PC-9 (cell line): ENCODE measurements around the gene KANK2. TPM values are rescaled to one million over a fixed set of nuclear protein-coding genes. Genes with fewer than 3 reads are reported as not detected.

Experiments used
- BruUV-seq: library from RNA; stranded (reverse); fragments of 400-500 nt; replicated peaks from 2 replicates; lab custom pipeline; 2021; lab: Mats Ljungman, UMichigan
- CTCF ChIA-PET: fragments of 300-600 bp; sonication (Branson Sonifier 250); formaldehyde crosslinking; loops from one replicate; lab custom pipeline; 2022; ENCODE audit warnings: antibody characterized with exemption; lab: Charles Lee
- POLR2A ChIA-PET: fragments of 300-600 bp; sonication (Branson Sonifier 250); formaldehyde crosslinking; loops from one replicate; lab custom pipeline; 2022; ENCODE audit warnings: antibody characterized with exemption; ENCODE audit not compliant: unreplicated experiment; lab: Charles Lee
- DNase-seq, 2 experiments: peaks; one replicate each; pipeline versions ENCODE4 v3.0.0 to v3.0.0-alpha.2; 2015 to 2022; ENCODE audit warnings: mixed read lengths in 1 of 2
- H2AFZ ChIP-seq: fragments of 200-600 bp; sonication (generic); 2 replicates; pipeline ENCODE4 v1.8.1; 2017; ENCODE audit warnings: antibody characterized with exemption
- H3F3A ChIP-seq: fragments of 200-600 bp; sonication (generic); 2 replicates; pipeline ENCODE4 v1.8.1; 2017; ENCODE audit warnings: antibody characterized with exemption, mild to moderate bottlenecking, low read depth; ENCODE audit not compliant: insufficient read depth
- H3K27ac ChIP-seq: fragments of 200-600 bp; sonication (generic); 2 replicates; pipeline ENCODE4 v1.6.1; 2016; ENCODE audit warnings: mixed run types
- H3K27me3 ChIP-seq: fragments of 200-600 bp; sonication (generic); 2 replicates; pipeline ENCODE4 v1.6.1; 2016; ENCODE audit warnings: low read depth, mixed run types; ENCODE audit not compliant: insufficient read depth
- H3K36me3 ChIP-seq: fragments of 200-600 bp; sonication (generic); 2 replicates; pipeline ENCODE4 v1.6.1; 2016; ENCODE audit warnings: low read depth, mixed run types
- H3K4me1 ChIP-seq: fragments of 200-600 bp; sonication (generic); replicated peaks from 2 replicates; pipeline ENCODE4 v1.6.1; 2016; ENCODE audit warnings: mixed run types; ENCODE audit not compliant: insufficient read depth
- H3K4me2 ChIP-seq: fragments of 200-600 bp; sonication (generic); 2 replicates; pipeline ENCODE4 v1.6.1; 2017; ENCODE audit warnings: mixed run types
- H3K4me3 ChIP-seq: fragments of 200-600 bp; sonication (generic); 2 replicates; pipeline ENCODE4 v1.6.1; 2016; ENCODE audit warnings: mixed run types
- H3K79me2 ChIP-seq: fragments of 200-600 bp; sonication (generic); 2 replicates; pipeline ENCODE4 v1.6.1; 2017; ENCODE audit warnings: low read depth, mixed run types
- H3K9me2 ChIP-seq: fragments of 200-600 bp; sonication (generic); 2 replicates; pipeline ENCODE4 v1.8.1; 2017; ENCODE audit warnings: mild to moderate bottlenecking; ENCODE audit not compliant: insufficient read depth
- H3K9me3 ChIP-seq: fragments of 200-600 bp; sonication (generic); 2 replicates; pipeline ENCODE4 v1.8.1; 2016; ENCODE audit warnings: low read depth; ENCODE audit not compliant: insufficient read depth
- H4K20me1 ChIP-seq: fragments of 200-600 bp; sonication (generic); 2 replicates; pipeline ENCODE4 v1.8.1; 2017; ENCODE audit not compliant: insufficient read depth
- EZH2 ChIP-seq: fragments of 200-600 bp; sonication (generic); IDR thresholded peaks from 2 replicates; pipeline ENCODE4 v1.8.0; 2017; ENCODE audit warnings: antibody characterized with exemption, low read depth
- intact Hi-C: fragments of 100-400 bp; cut with micrococcal nuclease; formaldehyde crosslinking; loops from one replicate; pipeline ENCODE4 v1.10.0; 2022; ENCODE audit not compliant: unreplicated experiment
- total RNA-seq: library from RNA; stranded (reverse); gene quantifications from 2 replicates; pipeline ENCODE4 v1.2.3, GENCODE V29; 2021
- TF ChIP-seq, protein P1 (sequence below): fragments of 200-600 bp; sonication (generic); conservative IDR thresholded peaks from 2 replicates; pipeline ENCODE4 v1.6.1; 2017; ENCODE audit warnings: mixed run types, antibody characterized with exemption, mild to moderate bottlenecking, moderate library complexity

The KANK2 gene
- total RNA-seq, 1 experiment from 2014 or later = 32.9 TPM

DNA sequence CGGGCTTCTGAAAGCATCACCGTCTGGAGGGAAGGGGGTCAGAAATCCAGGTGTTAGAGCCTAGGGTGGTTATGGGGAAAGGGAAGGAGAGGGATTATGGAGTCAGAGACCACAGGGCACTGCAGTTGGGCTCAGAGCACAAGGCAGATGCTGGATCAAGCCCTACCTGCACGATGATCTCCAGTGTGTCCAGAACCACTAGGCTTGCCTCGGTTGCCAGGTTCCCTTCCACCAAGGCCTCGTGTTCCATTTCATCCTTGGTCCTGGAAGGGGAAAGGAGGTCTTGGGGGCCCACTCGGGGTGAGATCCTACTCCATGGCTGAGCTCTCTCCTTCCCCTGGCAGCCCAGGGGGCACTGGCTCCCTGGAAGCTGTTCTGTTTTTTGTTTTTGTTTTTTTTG, 17.0 kb upstream of the KANK2 start:
- BruUV-seq = no TSS peak
- POLR2A ChIA-PET = no interaction called here
- H3K27me3 ChIP-seq = no peaks in the 10 kb centered on the region

DNA sequence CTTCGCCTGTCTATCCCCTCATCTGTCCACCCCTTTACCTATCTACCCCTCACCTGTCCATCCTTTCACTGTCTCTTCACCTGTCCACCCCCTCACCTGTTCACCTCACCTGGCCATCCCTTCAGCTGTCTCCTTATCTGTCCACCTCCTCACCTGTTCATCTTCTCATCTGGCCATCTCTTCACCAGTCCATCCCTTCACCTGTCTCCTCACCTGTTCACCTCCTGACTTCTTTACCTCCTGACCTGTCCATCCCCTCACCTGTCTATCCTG, 13.2 kb upstream of the KANK2 start:
- Histone ChIP-seq H3F3A (peaks cover 15% of the 10 kb centered on the region; the same call in 1 of the 2 replicates), H3K9me3 (no peaks in the 10 kb centered on the region), H3K79me2 (no peaks in the 10 kb centered on the region), H4K20me1 (no peaks in the 10 kb centered on the region), H3K9me2 (no peaks in the 10 kb centered on the region), H3K4me1 (no peaks in the 10 kb centered on the region), H3K27ac (no peak overlapping the region), H2AFZ (no peak overlapping the region), H3K4me3 (no peak overlapping the region), H3K36me3 (0 out of 2 replicates have a peak, but pooled peaks cover 4% of the 10 kb centered on the region), H3K4me2 (no peak overlapping the region), H3K27me3 (no peaks in the 10 kb centered on the region)
- CTCF ChIA-PET = no interaction called here
- no peak for TF ChIP-seq EZH2
- TF ChIP-seq, protein P1, sequence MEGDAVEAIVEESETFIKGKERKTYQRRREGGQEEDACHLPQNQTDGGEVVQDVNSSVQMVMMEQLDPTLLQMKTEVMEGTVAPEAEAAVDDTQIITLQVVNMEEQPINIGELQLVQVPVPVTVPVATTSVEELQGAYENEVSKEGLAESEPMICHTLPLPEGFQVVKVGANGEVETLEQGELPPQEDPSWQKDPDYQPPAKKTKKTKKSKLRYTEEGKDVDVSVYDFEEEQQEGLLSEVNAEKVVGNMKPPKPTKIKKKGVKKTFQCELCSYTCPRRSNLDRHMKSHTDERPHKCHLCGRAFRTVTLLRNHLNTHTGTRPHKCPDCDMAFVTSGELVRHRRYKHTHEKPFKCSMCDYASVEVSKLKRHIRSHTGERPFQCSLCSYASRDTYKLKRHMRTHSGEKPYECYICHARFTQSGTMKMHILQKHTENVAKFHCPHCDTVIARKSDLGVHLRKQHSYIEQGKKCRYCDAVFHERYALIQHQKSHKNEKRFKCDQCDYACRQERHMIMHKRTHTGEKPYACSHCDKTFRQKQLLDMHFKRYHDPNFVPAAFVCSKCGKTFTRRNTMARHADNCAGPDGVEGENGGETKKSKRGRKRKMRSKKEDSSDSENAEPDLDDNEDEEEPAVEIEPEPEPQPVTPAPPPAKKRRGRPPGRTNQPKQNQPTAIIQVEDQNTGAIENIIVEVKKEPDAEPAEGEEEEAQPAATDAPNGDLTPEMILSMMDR = no peak
- no TSS peak for BruUV-seq
- intact Hi-C loops = no loop called here
- DNase-seq = no peak
- POLR2A ChIA-PET = no interaction called here

More for the DNA sequence above, 17.0 kb upstream of the KANK2 start:
- no peak overlapping the region for H3K4me3 ChIP-seq
- TF ChIP-seq, protein P1 = no peak
- no peak for TF ChIP-seq EZH2
- no peak overlapping the region for H3K4me2 ChIP-seq
- H3K79me2 ChIP-seq = no peaks in the 10 kb centered on the region
- H3F3A ChIP-seq = no peaks in the 10 kb centered on the region
- no peaks in the 10 kb centered on the region for H4K20me1 ChIP-seq
- no peaks in the 10 kb centered on the region for H3K9me2 ChIP-seq
- no peaks in the 10 kb centered on the region for H3K4me1 ChIP-seq
- CTCF ChIA-PET = no interaction called here
- H2AFZ ChIP-seq = no peak overlapping the region
- intact Hi-C loops = no loop called here
- H3K9me3 ChIP-seq = no peaks in the 10 kb centered on the region
- no peak for DNase-seq
- H3K27ac ChIP-seq = no peak overlapping the region
- H3K36me3 ChIP-seq = no peaks in the 10 kb centered on the region

DNA sequence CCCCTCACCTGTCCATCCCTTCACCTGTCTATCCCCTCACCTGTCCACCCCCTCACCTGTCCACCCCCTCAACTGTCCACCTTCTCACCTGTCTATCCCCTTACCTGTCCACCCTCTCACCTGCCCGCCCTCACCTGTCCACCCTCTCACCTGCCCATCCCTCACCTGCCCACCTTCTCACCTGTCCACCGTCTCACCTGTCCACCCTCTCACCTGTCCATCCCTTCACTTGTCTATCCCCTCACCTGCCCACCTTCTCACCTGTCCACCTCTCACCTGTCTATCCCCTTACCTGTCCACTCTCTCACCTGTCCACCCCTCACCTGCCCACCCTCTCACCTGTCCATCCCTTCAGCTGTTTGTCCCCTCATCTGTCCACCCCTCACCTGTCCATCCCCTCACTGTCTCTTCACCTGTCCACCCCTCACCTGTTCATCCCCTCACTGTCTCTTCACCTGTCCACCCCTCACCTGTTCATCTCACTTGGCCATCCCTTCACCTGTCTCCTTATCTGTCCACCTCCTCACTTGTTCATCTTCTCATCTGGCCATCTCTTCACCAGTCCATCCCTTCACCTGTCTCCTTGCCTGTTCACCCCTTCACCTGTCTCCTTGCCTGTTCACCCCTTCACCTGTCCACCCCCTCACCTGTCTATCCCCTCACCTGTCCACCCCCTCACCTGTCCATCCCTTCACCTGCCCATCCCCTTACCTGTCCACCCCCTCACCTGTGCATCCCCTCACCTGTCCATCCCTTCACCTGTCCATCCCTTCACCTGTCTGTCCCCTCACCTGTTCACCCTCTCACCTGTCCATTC, 12.7 kb upstream of the KANK2 start:
- Histone ChIP-seq H3K79me2 (no peaks in the 10 kb centered on the region), H3K4me2 (no peak overlapping the region), H2AFZ (no peak overlapping the region), H3K36me3 (0 out of 2 replicates have a peak, but pooled peaks cover 4% of the 10 kb centered on the region), H3K4me1 (no peaks in the 10 kb centered on the region), H3K9me3 (no peaks in the 10 kb centered on the region), H3K9me2 (no peaks in the 10 kb centered on the region), H3K27me3 (no peaks in the 10 kb centered on the region), H4K20me1 (no peaks in the 10 kb centered on the region), H3F3A (peaks cover 18% of the 10 kb centered on the region; the same call in 1 of the 2 replicates), H3K27ac (no peak overlapping the region), H3K4me3 (no peak overlapping the region)
- BruUV-seq = no TSS peak
- intact Hi-C loops = no loop called here
- ChIA-PET CTCF (no interaction called here), POLR2A (no interaction called here)
- no peak for DNase-seq
- no peak for TF ChIP-seq EZH2
- TF ChIP-seq, protein P1 = no peak
